Tibial nerve (tissue), 4 donors: ENCODE results near the gene KCNQ1. TPM values are rescaled to one million over a fixed set of nuclear protein-coding genes. Genes with fewer than 3 reads are reported as not detected.

ENCODE experiments used
- DNase-seq, 2 donors: peaks; one replicate each; pipeline ENCODE4 v3.0.0-alpha.2; 2019; ENCODE audit warnings: low spot score in 2 of 2
- H3K27ac ChIP-seq, 4 donors: fragments of 200-600 bp; sonication (generic) in 3 of 4; one replicate each; pipeline ENCODE4 v1.5.1; 2017 to 2019; ENCODE audit warnings: mild to moderate bottlenecking in 1 of 4
- H3K27me3 ChIP-seq, 2 donors: fragments of 200-600 bp; sonication (generic) in 1 of 2; one replicate each; pipeline versions ENCODE4 v1.5.1 to v1.6.0; 2017 to 2019
- H3K36me3 ChIP-seq, 3 donors: fragments of 200-600 bp; sonication (generic); one replicate each; pipeline ENCODE4 v1.5.1; 2018 to 2019
- H3K4me1 ChIP-seq, 4 donors: fragments of 200-600 bp; sonication (generic) in 3 of 4; one replicate each; pipeline ENCODE4 v1.5.1; 2017 to 2019
- H3K4me3 ChIP-seq, 4 donors: fragments of 200-600 bp; sonication (generic) in 3 of 4; one replicate each; pipeline ENCODE4 v1.5.1; 2017 to 2019; ENCODE audit warnings: mild to moderate bottlenecking in 1 of 4, moderate library complexity in 1 of 4
- H3K9me3 ChIP-seq, 4 donors: fragments of 200-600 bp; sonication (generic) in 3 of 4; one replicate each; pipeline ENCODE4 v1.5.1; 2017 to 2019
- EP300 ChIP-seq, 2 donors: sonication (generic); formaldehyde crosslinking; IDR thresholded peaks; one replicate each; pipeline ENCODE4 v1.6.1; 2017; ENCODE audit warnings: antibody characterized with exemption in 2 of 2, mild to moderate bottlenecking in 1 of 2
- POLR2A ChIP-seq, 2 donors: fragments of 450-650 bp; IDR thresholded peaks; one replicate each; pipeline ENCODE4 v1.6.1; 2017; ENCODE audit warnings: antibody characterized with exemption in 2 of 2, mild to moderate bottlenecking in 2 of 2, moderate library complexity in 2 of 2
- WGBS, 2 donors: methylation state at CpG; one replicate each; pipeline ENCODE4 v1.1.5; 2018; 5-methylcytosine and 5-hydroxymethylcytosine counted together
- total RNA-seq, 4 donors: library from RNA; depleted of rRNA; stranded (reverse); fragments of >200 nt; gene quantifications; one replicate each; pipeline ENCODE4 v1.1.0, GENCODE V29; 2016
- TF ChIP-seq, protein P1 (sequence below), 5 experiments: fragments of 200-600 bp in 3 of 5; fragments of 450-650 bp in 2 of 5; sonication (generic) in 3 of 5; IDR thresholded peaks; one replicate each; pipeline ENCODE4 v1.5.1; 2016 to 2019; ENCODE audit warnings: antibody characterized with exemption in 5 of 5, mild to moderate bottlenecking in 3 of 5, moderate library complexity in 2 of 5

KCNQ1 gene
- total RNA-seq, 4 donors from 2014 or later, result 3.5 to 11.4 (median 7.5) TPM

DNA sequence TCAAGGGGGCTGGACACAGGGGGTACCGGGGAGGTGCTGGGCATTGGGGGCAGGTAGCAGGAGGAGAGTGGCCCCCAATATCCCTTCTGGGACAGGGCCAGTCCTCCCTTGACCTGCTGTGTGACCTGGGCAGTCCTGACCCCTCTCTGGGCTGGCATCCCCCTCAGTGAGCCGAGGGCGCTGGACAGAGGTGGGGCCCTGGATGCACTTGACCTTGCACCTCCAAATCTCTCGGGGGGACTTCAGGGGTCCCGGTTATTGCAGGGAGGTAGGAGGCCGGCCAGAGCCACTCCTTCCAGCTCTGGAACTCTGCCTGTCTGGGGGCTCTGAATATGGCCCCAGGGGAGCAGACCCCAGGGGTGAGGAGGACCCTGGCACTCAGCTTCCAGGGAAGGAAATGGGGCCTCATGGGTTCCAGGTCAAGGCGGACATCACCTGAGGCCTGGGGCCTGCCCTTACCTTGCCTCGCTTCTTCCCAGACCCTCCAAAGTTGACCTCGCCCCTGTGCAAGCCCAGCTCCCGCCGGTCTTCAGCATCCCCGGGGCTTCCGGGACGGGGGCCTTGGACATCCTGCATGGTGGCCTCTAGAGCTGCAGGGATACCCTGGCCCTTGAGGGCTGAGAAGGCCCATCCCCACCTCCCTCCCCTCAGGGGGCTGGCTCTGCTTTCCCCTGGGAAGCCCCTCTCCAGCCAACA is 22.2 kb upstream of the KCNQ1 start:
- Histone ChIP-seq H3K27me3 (peaks cover 0 to 4% of the 10 kb centered on the region in 2 donors), H3K36me3 (no peaks in the 10 kb centered on the region), H3K4me1 (peaks cover 0 to 15% (median 4%) of the 10 kb centered on the region in 4 donors), H3K27ac (no peak overlapping the region), H3K4me3 (no peak overlapping the region), H3K9me3 (no peaks in the 10 kb centered on the region)
- WGBS, 2 donors, result 86 to 89% methylated on average over 10 of the region's 14 CpGs
- TF ChIP-seq, protein P1, sequence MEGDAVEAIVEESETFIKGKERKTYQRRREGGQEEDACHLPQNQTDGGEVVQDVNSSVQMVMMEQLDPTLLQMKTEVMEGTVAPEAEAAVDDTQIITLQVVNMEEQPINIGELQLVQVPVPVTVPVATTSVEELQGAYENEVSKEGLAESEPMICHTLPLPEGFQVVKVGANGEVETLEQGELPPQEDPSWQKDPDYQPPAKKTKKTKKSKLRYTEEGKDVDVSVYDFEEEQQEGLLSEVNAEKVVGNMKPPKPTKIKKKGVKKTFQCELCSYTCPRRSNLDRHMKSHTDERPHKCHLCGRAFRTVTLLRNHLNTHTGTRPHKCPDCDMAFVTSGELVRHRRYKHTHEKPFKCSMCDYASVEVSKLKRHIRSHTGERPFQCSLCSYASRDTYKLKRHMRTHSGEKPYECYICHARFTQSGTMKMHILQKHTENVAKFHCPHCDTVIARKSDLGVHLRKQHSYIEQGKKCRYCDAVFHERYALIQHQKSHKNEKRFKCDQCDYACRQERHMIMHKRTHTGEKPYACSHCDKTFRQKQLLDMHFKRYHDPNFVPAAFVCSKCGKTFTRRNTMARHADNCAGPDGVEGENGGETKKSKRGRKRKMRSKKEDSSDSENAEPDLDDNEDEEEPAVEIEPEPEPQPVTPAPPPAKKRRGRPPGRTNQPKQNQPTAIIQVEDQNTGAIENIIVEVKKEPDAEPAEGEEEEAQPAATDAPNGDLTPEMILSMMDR (IDR thresholded peaks at IDR 0.05), result no peak
- TF ChIP-seq POLR2A (IDR thresholded peaks at IDR 0.05) (no peak), EP300 (IDR thresholded peaks at IDR 0.05) (no peak)
- DNase-seq, result no peak

DNA sequence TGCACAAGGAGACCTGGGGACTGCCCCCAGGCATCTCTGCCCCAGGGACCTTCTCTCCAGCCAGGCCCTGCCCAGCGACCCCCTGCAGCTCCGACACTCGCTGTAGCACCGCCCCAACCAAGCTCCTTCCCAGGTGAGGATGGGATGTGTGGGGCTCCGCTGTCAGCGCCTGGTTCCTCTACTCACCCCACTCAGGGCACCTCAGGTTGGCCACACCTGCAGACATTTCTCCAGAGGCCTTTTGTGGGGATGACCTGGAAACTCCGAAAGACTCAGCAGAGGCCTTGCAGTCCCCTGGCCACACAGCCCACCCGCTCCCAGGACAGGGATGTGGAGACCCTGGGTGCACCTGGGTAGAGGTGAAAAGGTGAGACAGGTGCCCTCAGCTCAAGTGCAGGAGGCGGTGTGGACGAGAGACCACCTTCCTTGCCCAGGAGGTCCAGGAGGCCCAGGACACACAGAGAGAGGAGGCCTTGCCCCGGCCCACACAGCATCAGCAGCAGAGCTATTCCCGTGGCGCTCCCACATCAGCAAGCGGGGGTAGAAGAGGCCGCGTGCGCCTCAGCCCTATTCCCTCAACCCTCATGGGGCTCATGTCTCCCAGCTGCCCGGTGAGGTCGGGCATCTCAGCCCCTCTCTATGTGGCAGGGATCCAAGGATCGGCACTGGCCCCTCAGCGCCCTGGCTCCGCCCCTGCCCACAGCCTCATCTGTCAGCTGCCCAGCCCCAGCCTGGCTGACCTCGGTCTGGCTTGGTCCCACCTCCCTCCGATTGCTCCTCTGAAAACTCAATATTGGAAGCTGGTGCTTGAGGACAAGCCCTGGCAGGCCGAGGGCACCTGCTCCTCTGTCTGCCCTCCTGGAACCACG is 21.4 kb upstream of the KCNQ1 start:
- H3K27ac ChIP-seq, result no peak overlapping the region
- H3K4me3 ChIP-seq, result no peak overlapping the region
- TF ChIP-seq, protein P1 (IDR thresholded peaks at IDR 0.05), result no peak
- TF ChIP-seq EP300 (IDR thresholded peaks at IDR 0.05), result no peak
- no peak for TF ChIP-seq POLR2A (IDR thresholded peaks at IDR 0.05)
- H3K4me1 ChIP-seq, result peaks cover 0 to 15% (median 4%) of the 10 kb centered on the region in 4 donors
- no peak for DNase-seq
- H3K36me3 ChIP-seq, result no peaks in the 10 kb centered on the region
- 71 to 81% methylated on average over 10 to 18 of the region's 26 CpGs for WGBS, 2 donors
- H3K9me3 ChIP-seq, result no peaks in the 10 kb centered on the region
- peaks cover 0 to 4% of the 10 kb centered on the region in 2 donors for H3K27me3 ChIP-seq

DNA sequence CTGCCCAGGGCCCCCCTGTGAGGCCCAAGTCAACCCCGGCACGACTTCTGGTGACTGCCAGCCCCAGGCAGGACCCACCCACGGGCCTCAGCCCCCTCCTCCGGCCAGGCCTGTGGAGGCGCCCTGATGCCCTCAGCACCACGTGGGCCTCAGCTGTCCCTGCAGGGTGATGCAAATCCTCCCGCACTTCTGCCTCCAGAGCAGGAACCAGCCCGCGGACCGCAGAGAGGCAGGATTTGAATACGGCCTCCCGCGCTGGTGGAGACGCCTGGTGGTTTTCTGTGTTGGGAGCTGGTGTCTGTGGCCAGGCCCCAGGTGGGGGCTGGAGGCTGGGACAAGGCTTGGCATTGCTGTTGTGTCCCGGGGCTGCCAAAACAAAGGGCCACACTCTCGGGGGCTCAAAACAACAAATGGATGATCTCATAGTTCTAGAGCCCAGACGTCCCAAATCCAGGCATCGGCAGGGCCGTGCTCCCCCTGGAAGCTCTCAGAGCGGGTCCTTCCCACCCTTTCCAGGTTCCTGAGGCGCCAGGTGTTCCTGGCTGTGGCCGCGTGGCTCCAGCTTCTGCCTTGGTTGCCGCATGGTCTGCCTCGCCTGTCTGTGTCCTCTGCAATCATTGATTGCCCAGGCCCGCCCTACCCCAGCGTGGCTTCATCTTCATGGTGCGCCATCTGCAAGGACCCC is 19.9 kb upstream of the KCNQ1 start:
- Histone ChIP-seq H3K4me1 (peaks cover 0 to 9% (median 4%) of the 10 kb centered on the region in 4 donors), H3K9me3 (no peaks in the 10 kb centered on the region), H3K36me3 (no peaks in the 10 kb centered on the region), H3K27ac (no peak overlapping the region), H3K27me3 (peaks cover 0 to 4% of the 10 kb centered on the region in 2 donors), H3K4me3 (no peak overlapping the region)
- 70 to 81% methylated on average over 21 to 28 of the region's 28 CpGs for WGBS, 2 donors
- TF ChIP-seq, protein P1 (IDR thresholded peaks at IDR 0.05), result no peak
- TF ChIP-seq EP300 (IDR thresholded peaks at IDR 0.05) (no peak), POLR2A (IDR thresholded peaks at IDR 0.05) (no peak)
- DNase-seq, result no peak

DNA sequence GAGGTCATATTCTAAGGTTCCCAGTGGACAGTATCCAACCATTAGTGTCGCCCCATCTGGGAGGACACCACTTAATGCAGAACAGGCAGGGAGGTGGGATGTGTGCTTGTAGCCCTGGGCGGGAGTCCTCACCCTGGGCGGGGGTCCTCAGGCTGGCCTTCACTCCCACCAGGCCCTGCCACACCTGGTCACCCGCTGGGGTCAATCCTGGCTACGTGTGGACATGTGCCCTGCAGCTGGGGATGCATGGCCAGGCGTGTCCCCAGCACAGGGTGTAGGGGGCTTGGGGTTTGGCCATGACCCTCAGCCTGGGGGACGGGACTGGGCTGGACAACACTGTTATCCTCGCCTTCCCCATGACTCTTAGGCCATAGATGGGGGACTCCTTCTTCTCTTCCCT is 19.3 kb upstream of the KCNQ1 start:
- Histone ChIP-seq H3K4me3 (no peak overlapping the region), H3K9me3 (no peaks in the 10 kb centered on the region), H3K27me3 (peaks cover 0 to 4% of the 10 kb centered on the region in 2 donors), H3K36me3 (no peaks in the 10 kb centered on the region), H3K27ac (no peak overlapping the region), H3K4me1 (peaks cover 0 to 4% (median 1%) of the 10 kb centered on the region in 4 donors)
- TF ChIP-seq, protein P1 (IDR thresholded peaks at IDR 0.05), result no peak
- TF ChIP-seq POLR2A (IDR thresholded peaks at IDR 0.05), result no peak
- no peak for TF ChIP-seq EP300 (IDR thresholded peaks at IDR 0.05)
- no peak for DNase-seq
- 76 to 97% methylated on average over 5 to 8 of the region's 8 CpGs for WGBS, 2 donors
